ENCODE results near the gene LINC00632.

LINC00632 gene

DNA sequence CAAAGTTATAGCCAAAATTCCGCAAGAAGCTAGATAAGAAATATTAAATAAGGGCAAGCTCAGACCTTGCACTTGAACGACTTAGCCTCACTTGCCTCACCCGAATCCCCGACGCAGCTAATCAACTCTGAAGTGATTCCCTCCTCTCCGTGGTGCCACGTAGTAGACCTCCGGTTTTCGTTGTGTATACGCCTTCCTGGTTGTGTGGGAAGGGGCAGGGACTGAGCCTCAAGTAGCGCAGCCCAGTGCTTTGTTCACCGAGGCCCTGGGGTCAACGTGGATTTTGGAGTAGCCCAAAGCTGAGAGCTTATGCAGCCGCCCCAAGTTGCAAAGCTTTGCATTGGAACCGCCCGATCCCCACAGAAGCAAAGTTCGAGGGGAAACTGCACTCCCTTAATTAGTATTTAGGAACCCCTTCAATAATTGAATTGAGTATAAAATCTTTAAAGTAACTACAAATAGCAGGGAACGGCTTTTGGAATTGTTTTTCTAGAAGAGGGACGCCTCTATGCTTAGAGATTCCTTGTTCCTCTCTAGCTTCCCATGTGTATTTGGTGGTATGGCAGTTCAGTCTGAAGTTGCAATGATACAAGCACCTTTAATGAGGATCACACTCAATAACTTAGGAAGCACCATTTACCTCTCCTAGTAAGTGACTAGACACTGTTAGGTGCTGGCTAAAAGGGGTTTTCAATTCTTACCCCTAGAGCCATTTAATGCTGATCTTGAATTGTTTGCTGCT lies 55.7 kb downstream of the LINC00632 start:
- DNase-seq, result peak; percentile 6

DNA sequence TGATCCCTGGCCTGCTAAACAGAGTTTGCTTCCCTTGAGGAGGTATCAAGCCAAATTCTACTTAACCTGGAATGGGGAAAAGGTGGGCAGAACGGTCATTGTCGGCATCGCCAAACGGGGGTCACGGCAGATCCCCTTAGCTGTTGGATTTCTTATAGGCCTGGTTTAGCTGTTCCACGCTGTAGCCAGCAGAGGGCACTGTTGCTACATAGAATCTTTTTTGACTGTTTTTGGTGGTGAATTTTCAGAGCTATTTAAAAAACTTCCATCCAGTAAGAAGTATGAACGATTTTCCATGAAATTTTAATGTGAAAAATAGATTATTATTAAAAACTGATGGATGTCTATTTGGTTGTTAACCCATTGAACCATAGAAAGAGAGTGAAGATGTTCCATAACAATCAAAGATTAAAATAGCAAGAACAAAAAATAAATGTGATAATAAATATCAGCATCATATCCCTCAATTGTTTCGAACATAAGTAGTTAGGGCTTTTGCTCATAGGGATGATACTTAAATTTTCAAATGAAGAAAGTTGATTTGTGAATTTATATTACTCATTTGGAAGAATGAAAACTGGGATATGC lies 56.6 kb downstream of the LINC00632 start:
- DNase-seq, result peak; percentile 68

DNA sequence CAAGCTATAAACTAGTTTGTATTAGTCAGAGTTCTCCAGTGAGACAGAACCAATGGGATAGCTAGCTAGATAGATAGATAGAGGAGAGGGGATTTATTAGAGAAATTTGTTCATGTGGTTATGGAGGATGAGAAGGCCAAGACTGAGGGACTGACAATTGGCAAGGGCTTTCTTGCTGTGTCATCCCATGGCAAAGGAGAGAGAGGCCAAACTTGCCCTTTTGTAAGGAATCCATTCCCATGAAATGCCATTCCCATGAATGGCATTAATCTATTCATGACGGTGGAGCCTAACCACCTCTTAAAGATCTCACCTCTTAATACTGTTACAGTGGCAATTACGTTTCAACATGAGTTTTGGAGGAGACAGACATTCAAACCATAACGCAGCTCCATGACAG lies 58.1 kb downstream of the LINC00632 start:
- no peak for DNase-seq

DNA sequence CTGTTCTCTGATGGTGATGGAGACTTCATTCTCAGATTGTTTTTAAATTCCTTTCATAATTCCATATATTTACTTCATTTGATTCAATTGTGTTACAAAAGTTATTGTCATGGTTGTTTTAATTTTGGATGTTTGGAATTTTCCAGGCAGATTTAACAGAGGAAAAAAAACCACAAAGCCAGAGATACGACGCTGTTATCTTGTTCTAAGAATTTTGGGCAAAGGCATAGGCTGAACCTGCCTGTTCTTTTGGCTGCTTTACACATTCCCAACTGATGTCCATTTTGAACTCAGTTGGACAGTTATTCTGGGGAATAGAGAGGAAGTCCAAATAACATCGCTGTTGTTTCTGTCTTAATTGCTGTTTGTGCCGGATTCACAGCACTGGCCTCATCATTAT lies 65.7 kb downstream of the LINC00632 start:
- DNase-seq, result no peak

DNA sequence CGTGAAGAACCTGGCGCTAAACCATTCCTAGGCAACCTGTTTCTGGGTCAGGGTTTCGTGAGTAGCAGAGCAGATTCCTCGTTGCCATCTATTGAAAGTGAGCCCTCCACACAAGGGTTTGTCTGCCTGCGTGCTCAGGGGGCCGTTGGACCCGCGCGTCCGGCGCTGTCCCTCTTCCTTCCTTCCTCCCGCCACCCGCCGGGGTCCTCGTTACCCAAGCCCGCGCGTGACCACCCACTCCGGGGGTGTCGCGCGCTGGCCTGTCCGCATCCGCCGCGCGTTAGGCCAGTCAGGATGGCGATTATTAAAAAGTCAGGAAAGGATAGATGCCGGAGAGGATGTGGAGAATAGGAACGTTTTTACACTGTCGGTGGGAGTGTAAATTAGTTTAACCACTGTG lies 66.8 kb downstream of the LINC00632 start:
- no peak for DNase-seq

DNA sequence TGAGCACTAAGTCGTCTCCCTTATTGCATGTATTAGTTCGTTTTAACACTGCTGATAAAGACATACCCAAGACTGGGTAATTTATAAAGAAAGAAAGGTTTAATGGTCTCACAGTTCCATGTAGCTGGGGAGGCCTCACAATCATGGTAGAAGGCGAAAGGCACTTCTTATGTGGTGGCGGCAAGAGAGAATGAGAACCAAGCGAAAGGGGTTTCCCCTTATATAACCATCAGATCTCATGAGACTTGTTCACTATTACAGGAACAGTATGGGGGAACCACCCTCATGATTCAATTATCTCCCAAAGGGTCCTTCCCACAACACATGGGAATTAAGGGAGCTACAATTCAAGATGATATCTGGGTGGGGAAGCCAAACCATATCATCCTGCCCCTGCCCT lies 85.1 kb downstream of the LINC00632 start:
- DNase-seq, result no peak

DNA sequence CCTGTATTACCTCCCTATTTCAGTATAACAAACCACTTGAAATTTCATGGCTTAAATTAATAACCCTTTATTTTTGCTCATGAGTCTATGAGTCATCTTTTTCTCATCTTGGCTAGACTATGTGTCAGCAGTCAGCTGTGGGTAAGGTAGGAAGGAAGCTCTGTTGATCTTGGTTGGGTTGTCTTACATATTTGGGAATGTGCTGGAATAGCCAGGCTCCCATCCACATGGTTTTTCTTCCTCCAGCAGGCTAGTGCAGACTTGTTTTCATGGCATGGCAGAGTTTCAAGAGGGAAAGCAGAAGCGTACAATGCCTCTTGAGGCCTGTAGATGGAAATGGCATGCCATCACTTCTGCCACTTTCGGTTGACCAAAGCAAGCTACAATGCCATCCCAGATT lies 89.7 kb downstream of the LINC00632 start:
- DNase-seq, result no peak

DNA sequence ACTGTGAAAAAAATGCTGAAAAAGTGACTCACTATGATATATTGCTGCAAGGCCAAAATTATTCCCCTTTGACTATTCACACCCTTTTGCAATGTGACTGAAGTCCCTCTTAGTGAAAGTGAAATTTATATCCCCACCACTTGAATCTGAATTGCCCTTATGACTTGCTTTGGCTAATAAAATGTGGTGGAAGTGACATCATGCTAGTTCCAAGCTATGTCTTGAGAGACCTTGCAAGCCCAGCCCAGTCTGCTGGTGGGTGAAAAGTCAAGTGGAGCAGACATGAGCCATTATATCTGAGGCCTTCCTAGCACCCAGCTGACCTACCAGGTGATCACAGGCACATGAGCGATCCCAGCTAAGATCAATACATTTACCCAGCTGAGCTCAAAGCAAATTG lies 94.7 kb downstream of the LINC00632 start:
- no peak for DNase-seq

DNA sequence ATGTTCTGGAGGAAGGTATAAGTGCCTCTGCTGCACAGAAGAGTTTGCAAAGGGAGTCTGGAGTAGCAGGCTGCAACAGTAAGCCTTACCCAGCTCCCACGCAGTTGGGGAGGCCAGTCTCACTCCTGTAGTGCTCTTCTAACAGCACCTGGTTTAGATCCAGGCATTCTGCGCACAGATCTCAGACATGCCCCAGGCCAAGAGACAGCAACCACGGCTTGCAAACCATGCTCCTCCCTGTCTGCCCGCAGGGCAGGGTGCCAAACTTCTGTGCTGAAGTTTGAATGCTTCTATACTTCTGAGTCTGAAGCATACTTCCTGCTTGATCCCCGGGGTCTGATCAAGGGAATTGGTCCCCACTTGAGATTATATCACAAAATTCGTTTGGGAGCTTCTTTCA lies 106.3 kb downstream of the LINC00632 start:
- DNase-seq, result no peak

DNA sequence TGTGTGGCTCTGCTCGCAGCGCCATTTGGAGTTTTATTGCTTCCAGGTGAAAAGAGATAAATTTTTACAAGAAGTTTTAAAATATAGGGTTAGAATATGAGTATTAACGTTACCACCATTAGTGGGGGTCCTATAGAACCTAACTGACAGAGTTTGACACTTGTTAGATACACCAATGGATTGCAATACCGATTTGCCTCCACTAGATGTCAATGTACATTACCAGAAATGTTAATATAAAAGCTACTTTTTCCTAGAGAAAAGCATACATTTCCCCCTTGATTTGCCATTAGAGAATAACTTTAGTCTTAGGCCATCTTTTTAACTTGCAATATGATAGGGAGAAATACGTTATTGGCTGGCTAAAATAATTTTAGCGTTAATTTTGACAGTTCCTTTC lies 108.4 kb downstream of the LINC00632 start:
- DNase-seq, result peak; percentile 48

DNA sequence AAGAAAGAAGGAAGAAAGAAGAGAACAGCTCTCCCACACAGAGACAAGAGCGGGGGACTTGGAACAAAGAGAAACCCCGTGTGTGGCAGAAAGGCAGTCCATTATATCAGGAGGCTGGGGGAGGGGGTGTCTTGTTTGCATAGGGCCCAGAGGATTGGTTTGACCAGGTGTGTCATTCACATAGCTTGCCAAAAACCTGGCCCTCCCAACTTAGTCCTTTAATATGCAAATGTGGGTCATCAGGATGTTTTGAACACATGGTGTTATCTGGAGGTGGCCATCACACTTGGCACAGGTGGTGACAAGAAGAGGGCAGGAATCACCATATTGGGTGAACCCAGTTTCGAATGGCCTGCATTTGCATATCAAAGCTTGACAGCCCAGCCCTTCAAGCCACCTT lies 111.7 kb downstream of the LINC00632 start:
- no peak for DNase-seq

DNA sequence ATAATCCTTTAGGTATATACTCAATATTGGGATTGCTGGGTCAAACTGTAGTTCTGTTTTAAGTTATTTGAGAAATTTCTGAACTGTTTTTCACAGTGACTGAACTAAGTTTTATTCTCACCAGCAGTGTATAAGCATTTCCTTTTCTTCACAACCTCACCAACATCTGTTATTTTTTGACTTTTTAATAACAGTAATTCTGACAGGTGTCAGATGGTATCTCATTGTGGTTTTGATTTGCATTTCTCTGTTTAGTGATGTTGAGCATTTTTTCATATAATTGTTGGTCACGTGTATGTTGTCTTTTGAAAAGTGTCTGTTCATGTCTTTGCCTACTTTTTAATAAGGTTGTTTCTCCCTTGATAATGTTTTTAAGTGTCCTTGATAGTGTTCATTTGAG lies 112.6 kb downstream of the LINC00632 start:
- DNase-seq, result peak; percentile 48

DNA sequence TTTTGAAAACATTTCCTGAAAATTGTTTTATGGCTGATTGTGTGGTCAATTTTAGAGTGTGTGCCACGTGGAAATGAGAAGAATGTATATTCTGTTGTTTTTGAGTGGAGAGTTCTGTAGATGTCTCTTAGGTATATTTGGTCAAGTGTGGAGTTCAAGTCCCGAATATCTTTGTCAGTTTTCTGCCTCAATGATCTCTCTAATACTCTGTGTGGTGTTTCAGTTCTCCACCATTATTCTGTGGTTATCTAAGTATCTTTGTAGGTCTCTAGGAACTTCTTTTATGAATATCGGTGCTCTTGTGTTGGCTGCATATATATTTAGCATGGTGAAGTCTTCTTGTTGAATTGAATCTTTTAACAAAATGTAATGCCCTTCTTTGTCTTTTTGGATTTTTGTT lies 113.3 kb downstream of the LINC00632 start:
- DNase-seq, result no peak

DNA sequence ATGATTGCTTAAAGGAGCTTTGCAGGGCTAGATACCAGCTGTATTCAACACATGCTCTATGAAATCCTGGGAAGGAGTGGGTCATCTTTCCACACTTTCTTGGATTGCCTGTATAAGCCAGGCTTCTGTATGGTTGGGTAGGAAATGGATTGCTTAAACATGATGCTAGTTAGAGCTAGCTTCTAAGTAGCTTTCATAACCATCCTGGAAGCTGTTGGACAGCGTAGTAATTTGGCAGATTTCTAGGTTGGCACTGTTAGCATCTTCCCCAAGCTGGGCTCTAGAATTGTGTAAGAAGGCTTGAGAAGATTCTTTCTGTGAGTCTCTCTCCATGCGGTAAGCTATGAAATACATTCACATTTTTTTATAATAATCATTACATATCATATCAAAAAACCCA lies 127.3 kb downstream of the LINC00632 start:
- no peak for DNase-seq

All from activated CD4-positive, alpha-beta T cell treated with anti-CD3 and anti-CD28 coated beads, Interleukin-10, Interleukin-2, amounts not matched to agents 100 ng/mL and 50 ng/mL, durations not matched to agents 16 hours and 8 hours (primary cell).